HG03103 (cell line): ENCODE measurements around the gene SHISA7.

Experiments used
- ATAC-seq: cut with Tn5 transposase; IDR thresholded peaks from one replicate; pipeline ENCODE4 v1.9.1; 2021; ENCODE audit warnings: low read depth; ENCODE audit not compliant: unreplicated experiment

The SHISA7 gene

GRCh38 chr19:55443045-55443823, at the start of gene SHISA7:
TSS of gene SHISA7 (minus strand) at chr19:55443300. CDS start at chr19:55442863, 437 bp downstream.
- no peak for ATAC-seq

GRCh38 chr19:55492362-55492944, 49.4 kb upstream of the SHISA7 start:
- ATAC-seq, result no peak

DNA sequence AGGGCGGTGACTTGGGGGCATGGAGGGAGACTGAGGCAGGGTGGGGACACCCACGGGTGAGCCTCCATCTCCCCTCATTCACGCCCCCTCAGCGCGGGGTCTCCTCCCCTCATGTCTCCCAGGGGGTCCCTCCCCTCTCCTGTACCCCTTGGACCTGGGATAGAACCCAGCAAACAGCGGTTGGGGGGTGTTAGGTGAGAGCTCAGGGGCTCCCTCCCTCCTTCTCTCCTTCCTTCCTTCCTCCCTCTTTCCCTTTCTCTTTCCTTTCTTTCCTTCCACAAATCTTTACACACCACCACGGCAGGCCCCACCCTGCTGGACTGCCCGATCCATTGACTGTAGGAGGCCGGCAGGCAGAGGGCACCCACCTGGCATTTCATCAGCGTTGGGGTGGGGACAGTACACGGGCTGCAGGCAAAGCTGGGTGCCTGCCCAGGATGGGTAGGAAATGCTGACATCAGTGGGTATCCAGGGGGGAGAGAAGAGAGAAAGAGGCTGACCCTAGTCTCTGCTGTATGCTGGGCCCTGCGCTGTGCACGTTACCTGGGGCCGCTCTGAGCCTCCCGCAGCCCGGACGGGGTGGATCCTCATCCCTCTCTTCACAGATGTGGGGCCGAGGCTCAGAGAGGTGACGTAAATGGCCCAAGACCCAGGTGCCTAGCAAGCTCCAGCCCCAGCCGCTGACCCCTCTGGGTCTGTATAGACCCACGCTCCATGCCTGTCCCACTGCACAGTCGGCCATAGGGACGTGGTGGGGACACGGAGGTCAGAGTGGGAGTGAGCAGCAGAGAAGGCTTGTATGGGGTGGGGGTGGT, 48.7 kb upstream of the SHISA7 start:
- no peak for ATAC-seq

GRCh38 chr19:55490478-55491432, 47.7 kb upstream of the SHISA7 start:
- no peak for ATAC-seq

- ATAC-seq, result no peak
These were observed 46.8 kb upstream of the SHISA7 start for GRCh38 chr19:55489711-55490477.

DNA sequence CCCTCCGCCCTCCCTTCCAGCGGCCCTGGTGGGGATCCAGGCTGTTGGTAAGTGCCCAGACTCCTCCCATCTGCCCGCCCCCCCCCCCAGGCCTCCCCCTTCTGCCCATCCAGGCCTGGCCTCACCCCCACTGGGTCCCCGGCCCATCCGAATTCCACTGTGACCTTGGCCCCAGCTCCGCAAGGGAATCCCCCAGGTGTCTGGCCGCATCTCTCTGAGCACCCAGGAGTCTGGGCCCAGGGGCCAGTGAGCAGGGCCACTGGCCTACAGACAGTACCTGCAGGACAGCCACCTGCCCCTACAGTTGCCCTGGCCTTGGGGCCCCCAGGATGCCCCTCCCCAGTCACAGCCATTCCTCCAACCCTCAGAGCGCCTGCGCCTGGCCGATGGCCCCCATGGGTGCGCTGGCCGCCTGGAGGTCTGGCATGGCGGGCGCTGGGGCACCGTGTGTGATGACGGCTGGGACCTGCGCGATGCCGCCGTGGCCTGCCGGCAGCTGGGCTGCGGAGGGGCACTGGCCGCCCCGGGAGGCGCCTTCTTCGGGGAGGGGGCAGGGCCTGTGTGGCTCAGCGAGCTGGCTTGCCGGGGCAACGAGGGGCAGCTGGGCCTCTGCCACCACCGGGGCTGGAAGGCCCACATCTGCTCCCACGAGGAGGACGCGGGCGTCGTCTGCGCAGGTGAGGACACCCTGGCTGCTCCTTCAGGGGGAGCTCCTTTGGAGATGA, 46.0 kb upstream of the SHISA7 start:
- ATAC-seq, result no peak

DNA sequence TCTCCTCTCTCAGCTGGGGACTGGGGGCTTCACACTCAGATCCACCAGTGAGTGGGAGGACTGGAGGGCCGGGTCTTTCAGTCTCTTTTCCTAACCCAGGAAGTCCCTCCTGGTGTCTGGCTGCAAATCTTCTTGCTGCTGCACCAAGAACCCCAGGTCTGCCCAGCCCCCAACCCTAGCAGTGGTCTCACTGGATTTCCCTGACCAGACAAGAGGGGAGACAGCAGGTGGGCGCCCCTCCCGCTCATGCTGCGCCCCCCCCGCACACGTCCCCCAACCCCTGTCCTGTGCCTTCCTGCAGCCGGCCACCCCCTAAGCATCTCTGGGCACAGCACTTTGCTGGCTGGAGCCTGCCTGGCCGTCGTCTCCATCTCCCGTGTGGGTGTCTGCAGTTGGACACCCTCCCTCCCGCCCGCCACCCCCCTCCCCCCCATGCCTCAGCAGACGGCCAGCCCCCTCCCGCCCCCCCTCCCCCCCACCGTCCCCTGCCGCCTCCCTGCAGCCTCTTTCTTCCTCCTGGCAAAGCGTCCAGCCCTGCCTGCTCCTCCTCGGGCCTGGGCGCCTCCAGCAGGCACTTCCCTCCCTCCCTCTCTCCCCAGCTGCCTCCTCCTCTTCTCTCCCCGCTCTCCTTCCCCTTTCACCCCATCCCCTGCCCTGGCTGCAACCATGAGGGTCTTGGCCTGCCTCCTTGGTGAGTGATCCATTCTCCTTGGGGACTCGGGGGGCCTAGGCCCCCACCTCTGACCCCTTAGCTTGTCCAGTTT, 45.0 kb upstream of the SHISA7 start, which contains the start of gene SSC5D:
SSC5D (plus strand) TSS at position 513 of the 764 bp plus-strand sequence; CDS start at position 667, 154 bp downstream.
- no peak for ATAC-seq

- no peak for ATAC-seq
These were observed 44.1 kb upstream of the SHISA7 start for GRCh38 chr19:55486971-55487923.

GRCh38 chr19:55486043-55486970, 43.2 kb upstream of the SHISA7 start:
- ATAC-seq, result no peak

DNA sequence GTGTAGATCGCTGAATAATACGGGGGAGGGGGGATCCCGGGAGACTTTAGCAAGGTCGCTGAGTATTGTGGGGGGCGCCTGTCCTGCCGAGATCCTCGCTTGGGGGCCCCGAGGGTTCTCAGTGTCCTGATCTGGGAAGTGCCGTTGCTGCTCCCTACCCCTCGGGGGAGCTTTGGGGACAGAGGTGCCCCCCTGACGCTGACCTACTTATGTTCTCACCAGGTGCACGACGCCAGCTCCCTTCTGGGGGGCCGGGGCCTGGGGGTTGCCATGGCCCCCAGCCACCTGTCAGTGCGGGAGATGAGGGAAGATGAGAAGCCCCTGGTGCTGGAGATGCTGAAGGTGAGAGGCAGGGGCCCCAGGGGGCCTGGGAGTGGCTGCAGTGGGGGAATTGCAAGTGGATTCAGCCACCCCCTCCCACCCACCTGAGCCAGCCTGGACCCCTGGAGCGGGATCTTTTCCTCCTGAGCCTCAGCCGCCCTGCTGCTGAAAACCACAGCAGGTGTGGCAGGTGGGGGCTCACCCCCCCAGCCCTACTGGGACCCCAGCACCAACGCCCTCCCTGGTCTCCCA, 42.4 kb upstream of the SHISA7 start:
- ATAC-seq, result no peak

GRCh38 chr19:55484593-55485438, 41.7 kb upstream of the SHISA7 start, which contains the start of gene NAT14:
TSS of gene NAT14 (plus strand) at chr19:55485188. CDS start at chr19:55485709, 521 bp downstream.
- ATAC-seq, result no peak

GRCh38 chr19:55483706-55484592, 40.8 kb upstream of the SHISA7 start:
- ATAC-seq, result no peak

- no peak for ATAC-seq
These were observed 40.0 kb upstream of the SHISA7 start for GRCh38 chr19:55482967-55483705.
